GM19372 (cell line): ENCODE measurements around the gene TACC2.

Experiments
- ATAC-seq: cut with Tn5 transposase; IDR thresholded peaks from one replicate; pipeline ENCODE4 v1.9.1; 2021; ENCODE audit warnings: mild to moderate bottlenecking, low read depth, moderate library complexity; ENCODE audit not compliant: unreplicated experiment

The TACC2 gene

DNA sequence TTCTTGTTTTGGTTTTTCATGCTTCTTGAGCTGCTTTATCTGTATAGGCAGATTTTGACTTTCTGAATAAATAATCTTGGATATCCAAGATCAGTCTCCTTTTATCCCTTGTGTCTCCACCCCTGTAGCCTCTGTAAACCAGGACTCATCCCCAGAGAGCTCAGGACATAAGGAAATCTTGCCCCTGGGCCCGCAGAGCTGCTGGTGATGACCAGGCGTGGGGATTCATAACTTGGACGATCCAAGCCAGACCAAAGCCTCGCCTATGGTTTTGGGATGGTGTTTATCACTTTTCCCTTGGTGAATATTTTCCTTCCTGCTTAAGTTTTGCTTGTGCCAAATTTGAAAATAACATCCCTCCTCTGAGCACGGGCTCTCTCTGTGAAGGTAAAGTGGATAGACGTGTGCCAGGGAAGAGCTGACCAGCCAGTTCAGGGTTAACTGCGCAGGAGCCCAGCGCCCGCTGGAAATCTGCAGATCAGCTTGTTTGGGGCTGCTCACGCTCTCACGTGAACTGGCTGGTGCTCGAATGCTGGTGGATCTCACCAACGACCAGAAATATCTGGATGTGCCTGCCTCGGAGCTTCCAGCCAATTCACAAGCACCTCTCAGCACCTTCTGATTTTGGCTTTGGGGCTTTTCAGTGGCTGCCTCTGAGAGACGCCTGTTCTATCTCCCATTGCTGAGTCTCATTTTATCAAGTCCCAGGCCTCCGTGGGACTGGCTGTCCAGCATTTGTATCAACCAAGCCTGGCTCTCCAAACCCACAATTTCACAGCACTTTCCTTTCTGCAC is 150.1 kb downstream of the TACC2 start:
- no peak for ATAC-seq

DNA sequence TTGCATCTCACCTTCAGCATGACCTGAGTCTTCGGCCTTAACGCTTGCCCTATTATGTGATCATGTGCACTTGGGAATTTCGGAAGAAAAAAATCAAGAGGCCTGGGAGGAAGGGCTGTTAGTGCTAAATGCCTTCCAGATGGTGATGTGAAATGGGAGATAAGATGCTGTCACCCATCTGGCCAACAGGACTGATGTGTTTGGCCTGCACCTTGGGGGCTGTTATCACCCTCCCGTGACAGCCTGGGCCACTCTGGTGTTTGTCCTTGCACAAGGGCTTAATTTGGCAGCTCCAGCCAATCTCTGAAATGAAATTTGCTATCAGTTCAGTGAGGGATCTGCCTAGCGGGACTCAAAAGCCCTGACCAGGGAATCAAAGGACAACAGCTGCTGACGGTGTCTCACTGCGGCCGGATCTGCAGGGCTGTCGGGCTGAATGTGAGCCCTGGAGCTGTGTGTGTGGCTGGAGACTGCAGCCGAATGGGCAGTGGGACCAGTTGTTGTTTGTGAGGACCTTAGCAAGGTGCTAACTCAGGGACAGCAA is 150.7 kb downstream of the TACC2 start:
- no peak for ATAC-seq

DNA sequence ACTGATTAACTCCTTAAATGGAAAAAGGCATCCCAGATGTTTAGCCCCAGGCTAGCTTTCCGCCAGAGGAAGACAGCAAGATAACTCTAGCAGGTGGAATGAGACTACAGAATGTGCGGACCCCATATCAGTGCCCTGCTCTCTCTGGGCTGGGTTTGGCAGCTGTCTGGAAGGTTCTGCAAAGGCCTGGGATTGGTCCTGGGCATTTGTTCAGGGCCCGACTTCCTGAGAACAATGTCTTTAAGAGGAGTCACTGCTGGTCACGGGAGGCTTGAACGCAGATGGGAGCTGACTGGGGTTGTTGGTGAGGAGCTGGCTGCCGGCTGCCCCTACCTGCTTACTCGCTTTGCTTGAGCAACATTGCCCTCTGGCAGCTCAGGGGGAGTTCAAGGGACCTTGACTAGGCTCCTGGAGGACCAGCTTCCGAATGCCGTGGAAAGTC is 151.5 kb downstream of the TACC2 start:
- ATAC-seq: no peak

DNA sequence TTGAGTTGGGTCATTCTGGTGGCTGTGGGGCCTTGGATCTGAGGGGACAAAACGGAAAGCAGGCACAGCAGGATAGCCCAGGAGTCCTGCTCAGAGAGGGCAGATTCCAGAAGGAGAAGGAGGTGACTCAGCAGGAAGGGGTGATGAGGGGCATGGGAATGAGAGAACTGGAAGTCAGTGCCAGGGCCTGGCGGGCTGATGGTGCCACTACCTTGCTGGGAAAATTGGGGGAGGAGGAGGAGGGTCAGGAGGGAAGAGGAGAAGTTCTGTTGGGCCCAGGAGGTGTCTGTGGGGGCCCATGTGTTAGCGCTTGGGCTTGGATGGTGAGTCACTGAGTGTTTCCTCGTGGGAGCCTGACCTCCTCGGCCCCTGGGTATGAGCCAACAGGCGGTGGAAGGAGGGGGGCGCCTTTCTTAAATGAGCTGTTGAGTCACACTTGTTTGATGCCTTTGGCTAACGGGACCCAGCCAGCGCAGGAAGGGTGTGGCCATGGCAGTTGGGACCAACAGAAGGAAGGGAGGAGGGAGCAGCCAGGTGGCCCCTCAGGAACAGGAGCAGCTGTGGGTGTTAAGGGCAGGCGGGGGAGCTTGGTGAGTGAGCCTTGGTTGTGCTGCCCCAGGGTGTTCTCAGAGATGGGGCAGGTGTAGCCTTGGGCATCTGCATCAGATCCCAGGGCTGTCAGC is 152.1 kb downstream of the TACC2 start:
- no peak for ATAC-seq

DNA sequence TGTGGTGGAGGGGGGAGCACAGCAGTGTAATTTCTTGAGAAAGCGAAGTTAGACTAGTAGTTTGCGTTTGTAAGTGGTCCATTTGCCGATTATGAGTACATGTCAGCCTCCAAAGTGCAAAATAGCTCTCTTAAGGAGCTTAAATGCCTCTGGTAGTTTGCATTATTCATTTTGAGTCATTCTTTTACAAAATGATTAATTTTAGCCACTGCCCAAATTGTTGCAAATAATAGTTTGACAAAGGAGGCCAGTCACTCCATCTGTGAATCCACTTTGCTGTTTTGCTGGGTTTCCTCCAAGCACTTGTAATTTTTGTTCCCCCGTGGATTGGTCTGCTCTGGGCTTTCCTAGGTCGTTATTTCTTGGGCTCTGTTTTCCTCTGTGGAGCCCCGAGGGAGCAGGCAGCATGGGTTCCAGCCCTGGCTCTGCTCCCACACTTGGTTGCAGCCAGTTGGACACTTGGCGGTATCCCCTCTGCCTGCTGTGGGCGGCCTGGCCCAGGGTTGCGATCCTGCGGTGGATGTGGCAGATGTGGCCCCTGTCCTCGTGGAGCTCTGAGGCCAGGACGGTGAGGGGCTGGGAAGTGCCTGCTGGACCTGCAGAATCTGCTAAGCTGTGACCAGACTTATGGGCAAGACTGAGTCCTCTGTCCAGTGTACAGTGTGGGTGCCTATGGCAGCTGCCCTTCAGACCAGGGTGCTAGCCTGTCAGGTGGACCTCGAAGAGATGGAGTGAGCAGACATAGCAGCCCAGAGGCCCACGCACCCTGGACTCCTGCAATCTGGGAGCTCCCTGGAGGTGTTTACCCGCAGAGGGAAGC is 153.1 kb downstream of the TACC2 start:
- no peak for ATAC-seq

DNA sequence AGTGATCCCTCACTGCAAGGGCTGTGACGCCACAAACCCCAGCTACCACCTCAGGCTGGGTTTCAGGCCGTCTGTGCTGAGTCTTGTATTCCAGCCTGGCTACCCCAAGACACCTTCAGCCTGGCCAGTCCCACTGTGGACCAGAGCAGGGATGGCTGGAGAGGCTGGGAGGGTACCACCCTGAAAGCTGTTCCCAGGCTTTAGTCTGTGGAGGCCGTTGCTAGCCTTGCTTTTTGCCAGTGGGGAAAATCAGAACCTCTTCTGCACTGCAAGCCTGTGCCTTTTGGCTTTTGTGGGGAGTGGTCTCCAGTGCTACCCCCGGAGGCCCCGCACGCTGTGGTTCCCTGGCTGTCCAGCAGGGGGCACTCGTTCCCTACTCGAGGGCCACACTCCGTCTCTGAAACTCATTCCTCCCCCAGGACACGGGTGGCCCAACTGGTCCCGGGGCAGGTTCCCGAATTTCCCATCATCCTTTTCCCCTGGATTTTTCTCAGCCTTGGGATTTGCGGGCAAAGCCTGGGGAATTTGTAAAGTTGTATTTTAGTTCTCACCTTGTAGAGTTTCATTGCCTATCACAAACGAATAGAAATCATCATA is 153.8 kb downstream of the TACC2 start:
- ATAC-seq: no peak

- ATAC-seq: no peak
Measured at GRCh38 chr10:122143238-122143841, 154.4 kb downstream of the TACC2 start.

DNA sequence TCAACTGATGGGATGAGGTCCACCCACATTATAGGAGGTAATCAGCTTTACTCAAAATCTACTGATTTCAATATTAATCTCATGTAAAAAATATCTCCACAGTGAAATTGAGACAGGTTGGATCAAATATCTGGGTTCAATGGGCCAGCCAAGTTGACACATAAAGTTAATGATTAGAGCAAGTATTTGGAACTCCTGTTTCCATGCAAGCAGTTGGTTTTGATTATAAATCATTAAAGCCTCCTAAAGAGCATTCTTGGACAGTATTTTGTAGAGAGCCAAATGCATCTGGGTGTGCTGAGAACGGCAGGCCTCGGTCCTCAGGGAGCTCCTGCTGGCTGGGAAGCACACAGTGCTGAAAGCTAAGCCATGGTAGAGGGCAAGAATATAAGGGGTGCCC is 155.2 kb downstream of the TACC2 start:
- no peak for ATAC-seq

- ATAC-seq: no peak
Measured at GRCh38 chr10:122145113-122145512, 156.2 kb downstream of the TACC2 start.

GRCh38 chr10:122147663-122148062 is 158.7 kb downstream of the TACC2 start:
- no peak for ATAC-seq

- ATAC-seq: no peak
Measured at GRCh38 chr10:122148876-122149560, 160.1 kb downstream of the TACC2 start.

GRCh38 chr10:122149561-122150505 is 160.9 kb downstream of the TACC2 start:
- ATAC-seq: no peak

DNA sequence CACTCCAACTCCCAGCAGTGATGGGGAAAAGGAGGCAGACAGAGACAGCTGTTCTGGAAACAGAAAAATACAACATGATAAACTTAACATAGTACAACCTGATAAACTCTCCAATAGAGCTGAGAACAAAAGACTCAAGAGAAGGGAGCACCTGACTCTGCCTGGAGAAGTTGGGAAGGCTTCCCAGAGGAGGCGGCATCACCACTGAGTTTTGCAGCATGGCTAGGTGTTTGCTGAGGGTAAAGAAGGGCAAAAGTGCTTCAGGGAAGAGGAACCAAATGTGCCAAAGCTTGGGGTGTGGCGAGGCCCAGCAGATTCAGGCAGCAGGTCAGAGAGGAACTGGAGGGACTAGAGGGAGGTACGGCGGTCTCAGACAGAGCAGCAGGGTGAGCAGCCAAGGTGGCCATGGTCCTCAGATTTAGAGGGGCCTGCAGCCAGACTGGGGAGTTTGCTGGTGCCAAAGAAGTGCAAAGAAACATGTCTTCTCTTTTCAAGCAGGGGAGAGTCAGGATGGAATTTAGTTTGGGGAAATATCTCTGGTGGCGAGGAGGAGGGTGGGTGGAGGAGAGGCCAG is 162.2 kb downstream of the TACC2 start:
- ATAC-seq: no peak

GRCh38 chr10:122152544-122152943 is 163.6 kb downstream of the TACC2 start:
- ATAC-seq: no peak

DNA sequence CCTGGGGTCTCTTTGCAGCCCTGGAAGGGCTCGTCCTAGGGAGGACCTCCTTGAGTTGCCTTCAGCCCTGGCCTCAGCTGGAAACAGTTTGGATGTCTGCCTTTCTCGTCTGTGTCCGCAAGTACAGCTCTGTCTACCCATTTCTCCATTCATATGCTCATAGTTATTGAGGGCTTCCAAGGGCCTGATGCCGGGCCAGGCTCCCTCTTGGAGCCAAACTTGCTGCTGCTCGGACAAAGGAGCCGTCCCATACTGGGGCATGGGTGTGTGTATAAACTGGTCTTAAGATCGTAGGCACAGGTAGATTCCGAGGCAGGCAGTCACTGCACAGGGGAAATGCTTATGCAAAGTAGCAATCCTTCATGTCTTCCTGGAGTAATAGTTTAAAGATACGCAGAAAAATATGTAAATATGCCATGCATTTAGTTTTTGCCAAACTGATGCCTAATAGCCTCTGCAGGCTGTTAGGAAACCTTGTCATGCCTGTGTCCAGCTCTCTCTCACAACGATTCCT is 165.1 kb downstream of the TACC2 start:
- no peak for ATAC-seq

DNA sequence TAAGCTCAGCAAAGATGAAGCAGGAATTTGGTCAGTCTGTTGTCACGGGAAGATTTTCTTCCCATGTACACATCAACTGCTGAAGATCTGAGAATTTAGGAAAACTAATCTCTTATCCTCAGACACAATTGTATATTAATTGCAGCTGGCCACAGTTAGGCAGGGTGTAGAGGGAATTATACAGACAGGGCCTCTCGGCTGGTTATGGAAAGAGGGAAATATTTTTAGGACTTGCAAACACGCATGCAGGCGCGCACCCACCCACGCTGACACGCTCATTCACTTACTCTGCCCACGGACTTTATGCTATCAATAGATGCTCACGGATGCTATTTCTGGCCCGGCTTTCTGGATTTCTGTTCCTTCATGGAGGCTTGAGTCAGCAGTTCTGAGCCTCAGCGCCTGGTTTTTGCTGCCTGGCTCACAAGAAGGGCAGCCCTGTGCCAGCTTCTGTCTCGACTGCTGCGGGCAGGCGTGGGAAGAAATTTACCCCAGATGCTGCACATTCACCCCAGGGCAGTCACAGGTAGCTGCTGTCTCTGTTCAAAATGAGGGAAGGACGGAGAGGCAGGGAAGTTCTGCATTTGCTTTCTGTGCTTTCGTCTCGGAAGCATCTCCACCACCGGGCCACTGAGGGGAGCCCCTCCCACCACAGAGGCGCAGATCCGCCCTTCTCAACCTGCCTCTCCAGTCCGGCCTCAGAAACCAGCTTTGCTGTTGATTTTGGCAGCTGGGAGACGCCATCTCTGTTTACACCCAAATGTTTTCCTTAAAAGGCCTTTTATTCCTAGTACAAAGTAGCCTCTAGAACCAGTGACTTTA is 165.8 kb downstream of the TACC2 start:
- no peak for ATAC-seq

GRCh38 chr10:122157451-122157850 is 168.5 kb downstream of the TACC2 start:
- no peak for ATAC-seq
